ENCODE results near the gene EGLN1.

GRCh38 chr1:231420959-231421545 lies 1.0 kb downstream of the EGLN1 start:
- peak; percentile 65 for TF ChIP-seq GATA2 (IDR thresholded peaks at IDR 0.05; ENCODE audit: low read depth, low read length)
- TF ChIP-seq GATA3 (IDR thresholded peaks at IDR 0.05; ENCODE audit: low read depth, low read length) = no peak

Data from SH-SY5Y (cell line).